Measurements from ENCODE around the gene DNAH7.

Gene DNAH7

DNA sequence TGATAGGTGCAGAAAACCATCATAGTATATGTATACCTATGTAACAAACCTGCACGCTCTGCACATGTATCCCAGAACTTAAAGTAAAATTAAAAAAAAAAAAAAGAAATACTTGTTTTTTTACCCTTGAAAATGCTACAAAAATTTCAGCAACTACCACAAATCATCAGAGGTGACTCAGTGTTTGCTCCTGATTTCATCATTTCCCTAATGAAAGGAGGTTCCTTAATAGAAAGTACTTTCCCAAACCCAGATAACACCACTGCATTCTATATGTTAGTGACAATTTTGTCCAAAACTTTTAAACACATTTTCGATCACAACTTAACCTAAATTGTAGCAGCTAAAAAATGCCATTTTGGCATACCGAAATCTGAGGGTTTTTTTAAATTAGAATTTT, 248.3 kb downstream of the DNAH7 start:
- CTCF ChIA-PET, result no interaction called here
- no peak overlapping the region for H3K27ac ChIP-seq
- TF ChIP-seq, protein P1, sequence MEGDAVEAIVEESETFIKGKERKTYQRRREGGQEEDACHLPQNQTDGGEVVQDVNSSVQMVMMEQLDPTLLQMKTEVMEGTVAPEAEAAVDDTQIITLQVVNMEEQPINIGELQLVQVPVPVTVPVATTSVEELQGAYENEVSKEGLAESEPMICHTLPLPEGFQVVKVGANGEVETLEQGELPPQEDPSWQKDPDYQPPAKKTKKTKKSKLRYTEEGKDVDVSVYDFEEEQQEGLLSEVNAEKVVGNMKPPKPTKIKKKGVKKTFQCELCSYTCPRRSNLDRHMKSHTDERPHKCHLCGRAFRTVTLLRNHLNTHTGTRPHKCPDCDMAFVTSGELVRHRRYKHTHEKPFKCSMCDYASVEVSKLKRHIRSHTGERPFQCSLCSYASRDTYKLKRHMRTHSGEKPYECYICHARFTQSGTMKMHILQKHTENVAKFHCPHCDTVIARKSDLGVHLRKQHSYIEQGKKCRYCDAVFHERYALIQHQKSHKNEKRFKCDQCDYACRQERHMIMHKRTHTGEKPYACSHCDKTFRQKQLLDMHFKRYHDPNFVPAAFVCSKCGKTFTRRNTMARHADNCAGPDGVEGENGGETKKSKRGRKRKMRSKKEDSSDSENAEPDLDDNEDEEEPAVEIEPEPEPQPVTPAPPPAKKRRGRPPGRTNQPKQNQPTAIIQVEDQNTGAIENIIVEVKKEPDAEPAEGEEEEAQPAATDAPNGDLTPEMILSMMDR (conservative IDR thresholded peaks at IDR 0.05; ENCODE audit: low read depth), result no peak
- peak; percentile 26 for DNase-seq (ENCODE audit: low spot score)
- POLR2A ChIA-PET (ENCODE audit: low non-redundant PET), result no interaction called here

- no peak for DNase-seq (ENCODE audit: low spot score)
- CTCF ChIA-PET, result interaction anchor here (0.6 kb wide), 1 partner anchor 458 kb away, joined by 3 read pairs; no protein-coding TSS in a partner anchor
- POLR2A ChIA-PET (ENCODE audit: low non-redundant PET), result no interaction called here
- TF ChIP-seq, protein P1 (conservative IDR thresholded peaks at IDR 0.05; ENCODE audit: low read depth), result no peak
- no peak overlapping the region for H3K27ac ChIP-seq
Measured at GRCh38 chr2:195819276-195819675, 249.4 kb downstream of the DNAH7 start.

DNA sequence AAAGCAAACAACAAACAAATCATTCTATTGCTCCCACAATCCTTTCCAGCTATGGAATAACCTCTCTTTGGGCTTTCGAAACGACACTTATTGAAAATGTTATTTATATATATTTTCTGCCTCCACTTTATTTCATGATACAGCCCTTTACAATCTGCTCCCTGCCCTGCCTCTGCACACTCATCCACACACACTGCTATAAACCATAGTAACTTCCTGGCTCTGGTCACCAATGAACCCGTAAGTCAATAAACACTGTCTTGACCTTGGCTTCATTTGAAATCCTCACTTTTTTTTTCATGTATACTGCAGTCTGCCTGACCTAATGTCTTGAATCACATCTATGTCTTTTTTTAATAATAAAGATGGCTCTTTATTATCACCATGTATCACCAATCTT, 250.1 kb downstream of the DNAH7 start:
- ChIA-PET CTCF (no interaction called here), POLR2A (ENCODE audit: low non-redundant PET) (no interaction called here)
- TF ChIP-seq, protein P1 (conservative IDR thresholded peaks at IDR 0.05; ENCODE audit: low read depth), result no peak
- no peak overlapping the region for H3K27ac ChIP-seq
- DNase-seq (ENCODE audit: low spot score), result no peak

GRCh38 chr2:195818106-195818505, 250.5 kb downstream of the DNAH7 start:
- TF ChIP-seq, protein P1 (conservative IDR thresholded peaks at IDR 0.05; ENCODE audit: low read depth), result no peak
- CTCF ChIA-PET, result no interaction called here
- POLR2A ChIA-PET (ENCODE audit: low non-redundant PET), result no interaction called here
- no peak for DNase-seq (ENCODE audit: low spot score)
- no peak overlapping the region for H3K27ac ChIP-seq

DNA sequence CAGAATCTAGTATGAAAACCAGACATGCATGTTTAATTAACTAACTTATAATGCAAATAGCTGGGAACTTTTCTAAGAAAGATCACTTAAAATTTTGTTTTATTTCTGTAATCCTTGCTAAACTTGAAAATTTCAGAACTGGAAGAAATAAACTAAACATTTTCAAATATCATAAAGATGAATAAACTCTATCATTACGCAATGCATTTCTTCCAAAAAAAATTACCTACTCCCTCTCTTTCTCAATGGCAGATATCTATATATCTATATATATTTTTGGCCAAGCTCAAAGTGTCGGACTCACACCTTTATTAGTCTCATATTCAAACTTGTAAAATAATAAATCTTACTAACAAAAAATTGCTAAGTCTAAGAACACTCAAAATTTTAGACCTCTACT, 253.6 kb downstream of the DNAH7 start:
- H3K27ac ChIP-seq, result no peak overlapping the region
- ChIA-PET CTCF (no interaction called here), POLR2A (ENCODE audit: low non-redundant PET) (no interaction called here)
- TF ChIP-seq, protein P1 (conservative IDR thresholded peaks at IDR 0.05; ENCODE audit: low read depth), result no peak
- no peak for DNase-seq (ENCODE audit: low spot score)

GRCh38 chr2:195813421-195813820, 255.2 kb downstream of the DNAH7 start:
- POLR2A ChIA-PET (ENCODE audit: low non-redundant PET), result no interaction called here
- H3K27ac ChIP-seq, result no peak overlapping the region
- CTCF ChIA-PET, result interaction anchor here (0.7 kb wide), 1 partner anchor 826 kb away, joined by 3 read pairs; no protein-coding TSS in a partner anchor
- TF ChIP-seq, protein P1 (conservative IDR thresholded peaks at IDR 0.05; ENCODE audit: low read depth), result no peak
- no peak for DNase-seq (ENCODE audit: low spot score)
